22Rv1 (cell line): ENCODE results near the gene DNAAF8.

ENCODE experiments used
- ZFX ChIP-seq: fragments of 450-650 bp; IDR thresholded peaks from 2 replicates; pipeline ENCODE4 v1.6.1; 2017; ENCODE audit warnings: antibody characterized with exemption, borderline replicate concordance
- TF ChIP-seq, protein P1 (sequence below): fragments of 450-650 bp; IDR thresholded peaks from 2 replicates; pipeline ENCODE4 v1.5.1; 2017; ENCODE audit warnings: mild to moderate bottlenecking

DNA sequence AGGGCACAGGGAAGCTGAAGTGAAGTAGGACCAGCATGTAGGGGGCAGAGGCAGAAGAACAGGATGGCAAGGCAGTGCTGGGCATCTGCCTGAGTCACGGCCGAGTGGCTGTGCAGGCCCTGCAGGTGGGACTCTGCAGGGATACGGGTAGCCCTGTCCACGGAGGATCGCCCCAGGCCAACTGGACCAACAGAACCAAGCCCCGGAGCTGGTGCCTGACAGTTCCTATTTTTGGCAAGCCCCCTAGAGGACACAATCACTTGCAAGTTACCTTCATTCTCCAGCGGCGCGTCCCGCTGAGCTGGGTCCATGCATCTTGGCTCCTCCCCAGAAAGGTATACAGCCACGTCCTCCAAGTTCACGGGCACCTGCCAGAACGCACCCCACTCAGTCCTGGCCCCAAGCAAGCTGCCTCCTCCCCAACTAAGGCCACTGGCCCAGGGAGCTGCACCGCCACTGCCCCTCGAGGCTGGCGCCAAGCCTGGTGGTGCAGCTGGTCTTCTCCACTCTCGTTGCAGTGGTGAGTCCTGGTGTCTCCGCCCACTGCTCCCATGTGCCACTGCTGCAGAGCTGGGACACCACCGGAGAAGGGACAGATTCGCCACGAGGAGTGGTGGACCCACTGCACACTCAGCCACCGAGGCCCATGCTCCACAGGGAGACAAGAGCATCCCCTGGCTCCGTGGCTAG lies 26.0 kb downstream of the DNAAF8 start:
- TF ChIP-seq, protein P1, sequence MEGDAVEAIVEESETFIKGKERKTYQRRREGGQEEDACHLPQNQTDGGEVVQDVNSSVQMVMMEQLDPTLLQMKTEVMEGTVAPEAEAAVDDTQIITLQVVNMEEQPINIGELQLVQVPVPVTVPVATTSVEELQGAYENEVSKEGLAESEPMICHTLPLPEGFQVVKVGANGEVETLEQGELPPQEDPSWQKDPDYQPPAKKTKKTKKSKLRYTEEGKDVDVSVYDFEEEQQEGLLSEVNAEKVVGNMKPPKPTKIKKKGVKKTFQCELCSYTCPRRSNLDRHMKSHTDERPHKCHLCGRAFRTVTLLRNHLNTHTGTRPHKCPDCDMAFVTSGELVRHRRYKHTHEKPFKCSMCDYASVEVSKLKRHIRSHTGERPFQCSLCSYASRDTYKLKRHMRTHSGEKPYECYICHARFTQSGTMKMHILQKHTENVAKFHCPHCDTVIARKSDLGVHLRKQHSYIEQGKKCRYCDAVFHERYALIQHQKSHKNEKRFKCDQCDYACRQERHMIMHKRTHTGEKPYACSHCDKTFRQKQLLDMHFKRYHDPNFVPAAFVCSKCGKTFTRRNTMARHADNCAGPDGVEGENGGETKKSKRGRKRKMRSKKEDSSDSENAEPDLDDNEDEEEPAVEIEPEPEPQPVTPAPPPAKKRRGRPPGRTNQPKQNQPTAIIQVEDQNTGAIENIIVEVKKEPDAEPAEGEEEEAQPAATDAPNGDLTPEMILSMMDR, result no peak
- TF ChIP-seq ZFX, result no peak
